GM18508 (cell line): ENCODE data around the gene EYS.

ENCODE experiments used
- ATAC-seq: cut with Tn5 transposase; IDR thresholded peaks from one replicate; pipeline ENCODE4 v1.9.1; 2021; ENCODE audit warnings: moderate number of reproducible peaks; ENCODE audit not compliant: insufficient read depth, unreplicated experiment

The EYS gene

DNA sequence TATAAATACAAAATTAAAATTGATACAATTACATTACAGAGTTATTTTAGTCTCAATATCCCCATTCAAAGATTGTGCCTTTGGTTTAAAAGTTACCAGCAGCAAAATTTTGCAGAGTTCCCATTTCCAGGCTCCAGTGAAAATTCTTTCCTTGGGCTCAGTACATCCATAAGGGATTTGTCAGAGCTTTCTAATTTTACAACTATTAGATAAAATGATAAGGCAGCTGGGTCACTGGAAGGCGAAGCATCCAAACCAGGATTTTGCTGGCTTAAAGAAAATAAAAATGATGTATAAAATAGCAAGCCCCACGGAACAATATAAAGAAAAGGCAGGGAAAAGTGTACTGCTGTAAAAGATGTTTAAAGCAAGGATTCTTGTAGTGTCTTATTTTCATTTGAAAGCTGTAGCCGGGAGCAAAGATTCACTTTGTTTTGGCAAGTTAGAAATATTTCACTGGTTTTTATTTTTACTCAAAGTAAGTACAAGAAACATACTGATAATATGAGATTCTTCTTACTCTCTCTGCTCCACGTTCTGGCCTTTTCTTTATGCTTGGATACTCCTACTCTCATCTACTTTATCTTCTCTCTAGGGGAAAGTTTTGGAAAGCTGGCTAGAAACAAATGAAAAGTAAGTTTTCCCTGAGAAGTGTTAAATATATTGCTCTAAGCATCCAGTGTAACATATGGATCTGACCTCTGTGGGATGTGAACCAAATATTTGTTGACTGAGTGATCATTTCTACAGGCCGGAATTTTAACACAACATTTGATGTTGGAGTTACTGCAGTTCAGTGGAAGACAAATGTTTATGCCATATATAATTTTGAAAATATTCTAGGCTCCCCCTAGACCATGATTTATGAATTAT is 1583.0 kb downstream of the EYS start:
- ATAC-seq = no peak

- no peak for ATAC-seq
Measured at GRCh38 chr6:64122712-64123375, 1584.2 kb downstream of the EYS start.

DNA sequence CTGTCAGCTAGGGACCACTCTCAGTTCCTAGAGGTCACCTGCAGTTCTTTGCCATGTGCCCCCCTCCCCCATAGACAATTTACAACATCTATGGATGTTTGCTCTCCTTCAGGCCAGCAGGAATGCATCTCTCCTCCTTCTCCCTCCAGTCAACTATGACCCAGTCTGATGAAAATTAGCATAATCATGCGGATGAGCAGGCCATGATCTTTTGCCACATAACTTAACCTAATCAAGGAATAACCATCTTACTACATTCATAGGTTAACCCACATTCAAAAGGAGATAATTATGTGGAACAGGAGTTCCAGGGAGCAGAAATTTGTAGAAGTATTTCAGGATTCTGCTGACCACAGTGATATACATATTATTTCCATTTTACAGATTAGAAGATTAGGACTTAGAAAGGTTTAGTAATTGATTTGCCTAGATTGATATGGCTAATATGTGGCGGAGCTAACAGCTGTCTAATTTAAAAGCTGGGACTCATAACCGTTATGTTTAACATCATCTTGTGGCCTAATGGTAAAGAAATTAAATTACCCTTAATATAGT is 1585.9 kb downstream of the EYS start:
- no peak for ATAC-seq

DNA sequence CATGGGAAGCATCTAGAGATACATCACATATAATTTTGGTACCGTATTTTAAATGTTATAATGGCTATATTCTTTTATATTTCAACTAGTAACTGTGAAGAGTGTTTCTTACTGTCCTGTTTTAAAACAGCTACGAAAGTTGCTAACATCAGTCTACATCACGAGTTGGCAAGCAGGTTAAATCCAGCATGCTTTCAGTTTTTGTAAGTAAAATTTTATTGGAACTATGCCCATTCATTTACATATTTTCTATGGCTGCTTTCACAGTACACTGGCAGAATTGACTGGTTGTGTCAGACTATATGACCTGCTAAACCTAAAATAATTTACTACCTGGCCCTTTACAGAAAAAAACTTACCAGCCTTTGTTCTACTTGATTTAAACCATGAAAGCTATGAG is 1593.3 kb downstream of the EYS start:
- no peak for ATAC-seq

DNA sequence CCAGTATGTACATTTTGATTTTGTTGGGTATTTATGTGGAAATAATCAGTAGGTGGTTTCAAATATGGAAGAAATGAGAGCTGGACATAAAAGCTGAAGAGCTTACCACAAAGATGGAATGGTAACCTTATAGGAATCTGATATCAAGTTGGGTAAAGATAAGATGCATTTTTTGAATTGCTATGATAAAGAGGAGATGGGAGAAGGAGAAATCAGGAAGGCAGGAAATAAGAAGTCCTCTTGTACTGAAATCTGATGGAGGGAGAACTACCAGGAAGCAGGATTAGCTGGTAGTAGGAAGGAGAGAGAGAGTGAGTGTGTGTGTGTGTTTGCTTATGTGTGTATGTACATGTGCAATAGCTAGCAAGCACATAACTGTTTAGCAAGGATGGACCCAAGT is 1603.0 kb downstream of the EYS start:
- no peak for ATAC-seq

- ATAC-seq = no peak
Measured at GRCh38 chr6:64103480-64103879, 1603.5 kb downstream of the EYS start.

DNA sequence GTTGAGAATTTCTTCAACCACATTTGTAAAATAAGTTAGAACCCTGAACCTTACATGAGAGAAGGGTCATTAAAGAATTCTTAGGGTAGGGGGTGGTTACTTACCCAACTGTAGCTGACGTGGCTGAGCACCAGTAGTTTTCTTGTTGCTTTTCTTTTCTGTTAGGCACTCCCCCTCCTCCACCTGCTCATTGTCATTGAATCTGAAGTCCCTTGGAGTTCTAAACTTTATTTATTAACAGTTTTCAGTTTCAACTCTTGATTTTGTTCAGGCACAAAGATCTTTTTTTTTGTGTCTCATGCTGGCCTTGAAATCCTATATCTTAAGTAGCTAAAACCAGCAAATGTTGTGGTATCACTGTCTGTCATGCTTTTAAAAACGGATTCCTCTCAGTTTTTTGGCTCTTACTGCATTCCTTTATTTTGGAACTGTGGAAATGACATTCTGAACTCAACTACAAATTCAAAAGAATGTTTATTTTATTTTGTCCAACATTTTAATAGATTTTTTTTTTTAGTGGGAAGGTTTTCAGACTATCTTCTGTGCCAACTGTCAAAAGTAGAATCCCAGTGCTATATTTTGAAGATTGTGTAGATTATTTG is 1606.2 kb downstream of the EYS start:
- no peak for ATAC-seq

- no peak for ATAC-seq
Measured at GRCh38 chr6:64090352-64090751, 1616.7 kb downstream of the EYS start.

- ATAC-seq = no peak
Measured at GRCh38 chr6:64085126-64085525, 1621.9 kb downstream of the EYS start.

- ATAC-seq = no peak
Measured at GRCh38 chr6:64084185-64084663, 1622.8 kb downstream of the EYS start.

DNA sequence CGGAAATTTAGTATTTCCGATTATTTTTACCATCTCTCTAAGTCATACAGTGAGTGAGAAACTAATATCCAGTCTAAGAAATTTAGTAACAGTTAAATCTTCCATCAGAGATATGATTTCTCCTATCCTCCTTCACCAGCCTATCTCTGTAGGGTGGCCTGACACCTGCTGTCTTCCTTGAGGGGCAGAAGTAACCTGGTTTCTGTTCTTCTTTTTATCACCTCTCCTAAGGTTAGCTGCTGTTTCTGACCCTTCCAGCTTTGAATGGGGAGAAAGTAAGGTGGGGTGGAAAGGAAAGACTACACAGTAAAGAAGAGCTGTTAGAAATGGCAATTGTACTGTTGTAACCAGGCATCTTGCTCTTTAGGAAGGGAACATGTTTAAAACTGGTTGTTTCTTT is 1623.8 kb downstream of the EYS start:
- ATAC-seq = no peak

DNA sequence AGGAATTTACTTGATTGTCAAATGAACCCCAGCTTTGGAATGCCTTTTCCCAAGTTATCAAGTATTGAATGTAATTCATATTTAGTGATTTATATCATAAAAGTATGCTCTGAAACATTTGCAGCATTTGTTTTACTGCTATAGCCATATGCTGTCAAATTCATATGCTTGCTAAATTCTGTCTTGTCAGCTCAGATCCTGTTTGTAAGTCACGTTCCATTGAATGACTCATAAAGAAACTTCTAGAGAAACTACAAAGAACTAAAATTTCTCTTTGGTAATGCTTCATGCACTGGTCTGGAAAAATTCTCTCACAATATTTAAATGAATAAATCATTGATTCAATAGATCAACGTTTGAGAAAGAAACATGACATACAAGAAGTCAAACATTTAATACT is 1625.6 kb downstream of the EYS start:
- no peak for ATAC-seq

DNA sequence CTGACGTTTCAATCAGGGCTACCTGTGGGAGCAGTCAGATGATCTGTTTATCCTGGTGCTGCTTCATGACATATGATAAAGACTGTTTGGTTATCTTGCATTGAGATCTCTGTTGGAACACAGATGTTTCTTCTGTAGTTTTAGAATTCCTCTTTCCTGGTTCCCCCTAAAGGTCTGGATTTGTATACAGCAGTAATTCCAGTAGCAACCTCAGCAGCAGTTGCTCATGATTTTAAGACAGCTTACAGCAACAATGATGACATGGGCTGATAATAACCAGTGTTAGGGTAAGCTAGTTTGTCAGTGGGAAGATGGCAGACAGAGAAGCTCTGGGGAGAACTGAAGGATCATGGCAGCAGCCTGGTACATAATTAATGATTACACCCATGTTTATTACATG is 1632.0 kb downstream of the EYS start:
- no peak for ATAC-seq

DNA sequence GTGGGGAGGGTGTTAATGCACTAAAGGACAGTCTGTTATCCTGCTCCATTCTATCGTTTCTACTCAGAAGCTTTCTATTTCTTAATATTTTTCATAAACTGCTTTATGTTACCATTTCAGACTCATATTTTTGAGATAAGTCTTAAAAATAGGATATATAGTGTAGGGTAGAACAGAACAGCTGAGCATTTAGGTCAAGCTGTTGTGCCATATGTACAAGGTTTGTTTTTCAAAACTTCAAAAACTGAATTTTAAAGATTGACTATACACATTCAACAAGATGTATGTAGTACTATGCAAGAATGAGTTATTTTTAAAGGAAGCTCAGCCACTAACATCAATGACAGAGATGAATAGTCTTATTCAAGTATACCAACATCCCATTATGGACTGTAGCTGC is 1634.3 kb downstream of the EYS start:
- no peak for ATAC-seq

DNA sequence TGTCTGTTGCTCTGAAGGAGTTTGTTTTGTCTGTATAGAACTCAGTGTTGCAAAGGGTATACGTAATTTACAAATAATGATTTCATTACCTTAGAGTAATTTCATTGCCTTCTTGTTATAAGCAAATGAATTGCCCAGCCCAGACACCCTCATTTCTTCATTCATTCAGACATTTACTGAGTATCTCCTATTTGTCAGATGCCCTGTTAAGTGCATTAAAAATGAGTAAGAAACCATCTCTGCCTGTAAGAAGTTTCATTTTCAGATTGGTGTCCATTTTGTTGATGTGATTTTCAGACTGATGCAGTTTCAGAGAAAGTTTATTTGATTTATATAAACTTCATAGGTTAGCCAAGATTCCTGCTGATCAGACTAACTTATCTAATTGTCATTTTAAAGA is 1642.1 kb downstream of the EYS start:
- no peak for ATAC-seq

GRCh38 chr6:64062960-64063683 is 1643.9 kb downstream of the EYS start:
- no peak for ATAC-seq

DNA sequence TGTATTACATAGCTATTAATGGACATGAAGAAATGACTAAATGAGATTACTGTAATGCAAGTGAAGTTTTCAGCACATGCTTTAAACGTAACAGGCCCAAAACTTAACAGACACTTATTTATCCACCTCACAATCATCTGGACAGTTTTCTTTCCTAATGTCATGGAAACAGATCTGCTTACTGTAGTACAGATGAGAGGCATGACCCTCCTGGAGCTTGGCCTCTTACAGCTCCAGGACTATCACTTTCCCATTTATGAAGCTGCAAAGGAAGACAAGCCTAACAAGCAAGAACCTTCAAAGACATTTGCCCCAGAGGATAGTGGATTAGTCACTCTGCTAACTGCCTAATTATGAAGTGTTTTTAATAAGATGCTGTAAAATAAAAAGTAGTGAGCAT is 1652.2 kb downstream of the EYS start:
- no peak for ATAC-seq

- ATAC-seq = no peak
Measured at GRCh38 chr6:64050590-64050989, 1656.4 kb downstream of the EYS start.

DNA sequence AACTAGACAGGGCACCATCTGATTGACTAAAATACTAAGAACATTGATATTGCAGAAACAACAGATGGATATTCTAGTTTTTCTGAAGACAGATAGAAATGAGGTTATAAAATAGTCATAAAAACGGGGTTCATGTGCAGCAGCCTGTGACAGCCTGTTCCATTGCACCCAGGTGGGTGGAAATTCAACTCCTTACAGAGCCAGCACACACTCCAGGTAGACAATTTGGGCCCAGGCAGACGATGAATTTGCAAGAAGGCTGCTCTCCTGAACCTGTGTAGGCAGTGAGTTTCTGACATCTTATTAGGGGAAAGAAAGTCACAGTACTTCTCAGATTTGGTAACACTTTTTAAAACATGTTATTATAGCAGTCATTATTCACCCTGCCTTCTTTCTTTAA is 1657.3 kb downstream of the EYS start:
- no peak for ATAC-seq

- no peak for ATAC-seq
Measured at GRCh38 chr6:64046746-64047208, 1660.2 kb downstream of the EYS start.
